HG02970 (cell line): ENCODE measurements around the gene S100PBP.

Source experiments
- ATAC-seq: cut with Tn5 transposase; IDR thresholded peaks from one replicate; pipeline ENCODE4 v1.9.1; 2021; ENCODE audit warnings: mild to moderate bottlenecking, moderate library complexity, moderate number of reproducible peaks; ENCODE audit not compliant: unreplicated experiment, low FRiP score

The S100PBP gene

GRCh38 chr1:32817159-32817814 lies at the start of gene S100PBP, which contains the start of gene YARS1:
TSS of gene S100PBP (plus strand) at chr1:32817653. CDS start at chr1:32826100, 8,447 bp downstream.
TSS of gene YARS1 (minus strand) at chr1:32817358. CDS start at chr1:32817244, 114 bp downstream.
- peak; percentile 87 for ATAC-seq

DNA sequence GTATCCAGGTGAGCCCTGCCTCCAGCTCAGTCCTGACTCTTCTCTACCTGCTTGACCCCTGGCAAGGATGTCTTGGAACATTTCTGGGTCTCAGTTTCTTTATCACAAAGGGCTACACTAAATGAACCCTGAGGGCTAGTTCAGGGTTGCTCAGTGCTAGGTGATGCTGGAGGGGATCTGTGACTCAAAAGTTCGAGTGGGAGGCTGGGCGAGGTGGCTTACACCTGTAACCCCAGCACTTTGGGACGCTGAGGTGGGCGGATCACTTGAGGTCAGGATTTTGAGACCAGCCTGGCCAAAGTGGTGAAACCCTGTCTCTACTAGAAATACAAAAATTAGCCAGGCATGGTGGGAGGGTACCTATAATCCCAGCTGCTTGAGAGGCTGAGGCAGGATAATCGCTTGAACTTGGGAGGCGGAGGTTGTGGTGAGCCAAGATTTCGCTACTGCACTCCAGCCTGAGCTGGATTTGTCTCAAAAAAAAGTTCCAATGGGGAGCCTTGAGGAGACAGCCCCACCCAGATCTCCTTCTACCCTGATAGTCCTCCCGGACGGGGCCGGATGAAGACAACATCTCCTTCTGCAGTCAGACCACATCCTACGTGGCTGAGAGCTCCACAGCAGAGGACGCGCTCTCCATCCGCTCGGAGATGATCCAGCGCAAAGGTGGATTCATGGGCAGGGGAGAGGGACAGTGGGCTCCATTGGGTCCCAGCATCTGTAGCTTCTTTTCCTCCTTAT lies 49.2 kb upstream of the S100PBP start:
- ATAC-seq = no peak

DNA sequence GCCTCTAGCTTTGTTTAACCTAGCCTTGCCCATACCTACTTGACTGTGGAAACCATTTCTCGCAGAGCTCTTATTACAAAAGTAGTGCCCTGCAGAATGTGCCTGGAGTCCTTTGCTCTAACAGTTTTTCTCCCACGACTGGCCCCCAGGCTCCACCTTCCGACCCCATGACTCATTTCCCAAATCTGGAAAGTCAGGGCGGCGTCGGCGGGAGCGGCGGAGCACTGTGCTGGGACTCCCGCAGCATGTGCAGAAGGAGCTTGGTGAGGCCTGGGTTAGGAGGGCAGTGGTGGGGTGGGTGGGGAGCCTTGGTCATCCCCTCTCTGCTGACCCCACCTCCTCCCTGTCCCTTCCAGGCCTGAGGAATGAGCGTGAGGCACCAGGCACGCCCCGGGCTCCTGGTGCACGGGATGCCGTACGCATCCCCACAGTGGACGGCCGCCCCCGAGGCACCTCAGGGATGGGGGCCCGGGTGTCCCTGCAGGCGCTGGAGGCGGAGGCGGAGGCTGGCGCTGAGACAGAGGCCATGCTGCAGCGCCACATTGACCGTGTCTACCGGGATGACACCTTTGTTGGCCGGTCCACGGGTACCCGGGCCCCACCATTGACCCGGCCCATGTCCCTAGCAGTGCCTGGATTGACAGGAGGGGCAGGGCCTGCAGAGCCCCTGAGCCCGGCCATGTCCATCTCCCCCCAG lies 47.8 kb upstream of the S100PBP start:
- no peak for ATAC-seq

GRCh38 chr1:32770221-32770731 lies 47.2 kb upstream of the S100PBP start:
- ATAC-seq = no peak

GRCh38 chr1:32770741-32771548 lies 46.5 kb upstream of the S100PBP start:
- no peak for ATAC-seq

DNA sequence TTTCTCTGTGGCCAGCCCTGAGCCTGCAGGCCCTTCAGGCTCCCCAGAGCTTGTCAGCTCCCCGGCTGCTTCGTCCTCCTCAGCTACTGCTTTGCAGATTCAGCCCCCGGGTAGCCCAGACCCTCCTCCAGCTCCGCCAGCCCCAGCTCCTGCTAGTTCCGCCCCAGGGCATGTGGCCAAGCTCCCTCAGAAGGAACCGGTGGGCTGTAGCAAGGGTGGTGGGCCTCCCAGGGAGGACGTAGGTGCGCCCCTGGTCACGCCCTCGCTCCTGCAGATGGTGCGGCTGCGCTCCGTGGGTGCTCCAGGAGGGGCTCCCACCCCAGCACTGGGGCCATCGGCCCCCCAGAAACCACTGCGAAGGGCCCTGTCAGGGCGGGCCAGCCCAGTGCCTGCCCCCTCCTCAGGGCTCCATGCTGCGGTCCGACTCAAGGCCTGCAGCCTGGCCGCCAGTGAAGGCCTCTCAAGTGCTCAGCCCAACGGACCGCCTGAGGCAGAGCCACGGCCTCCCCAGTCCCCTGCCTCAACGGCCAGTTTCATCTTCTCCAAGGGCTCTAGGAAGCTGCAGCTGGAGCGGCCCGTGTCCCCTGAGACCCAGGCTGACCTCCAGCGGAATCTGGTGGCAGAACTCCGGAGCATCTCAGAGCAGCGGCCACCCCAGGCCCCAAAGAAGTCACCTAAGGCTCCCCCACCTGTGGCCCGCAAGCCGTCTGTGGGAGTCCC lies 45.7 kb upstream of the S100PBP start:
- no peak for ATAC-seq

DNA sequence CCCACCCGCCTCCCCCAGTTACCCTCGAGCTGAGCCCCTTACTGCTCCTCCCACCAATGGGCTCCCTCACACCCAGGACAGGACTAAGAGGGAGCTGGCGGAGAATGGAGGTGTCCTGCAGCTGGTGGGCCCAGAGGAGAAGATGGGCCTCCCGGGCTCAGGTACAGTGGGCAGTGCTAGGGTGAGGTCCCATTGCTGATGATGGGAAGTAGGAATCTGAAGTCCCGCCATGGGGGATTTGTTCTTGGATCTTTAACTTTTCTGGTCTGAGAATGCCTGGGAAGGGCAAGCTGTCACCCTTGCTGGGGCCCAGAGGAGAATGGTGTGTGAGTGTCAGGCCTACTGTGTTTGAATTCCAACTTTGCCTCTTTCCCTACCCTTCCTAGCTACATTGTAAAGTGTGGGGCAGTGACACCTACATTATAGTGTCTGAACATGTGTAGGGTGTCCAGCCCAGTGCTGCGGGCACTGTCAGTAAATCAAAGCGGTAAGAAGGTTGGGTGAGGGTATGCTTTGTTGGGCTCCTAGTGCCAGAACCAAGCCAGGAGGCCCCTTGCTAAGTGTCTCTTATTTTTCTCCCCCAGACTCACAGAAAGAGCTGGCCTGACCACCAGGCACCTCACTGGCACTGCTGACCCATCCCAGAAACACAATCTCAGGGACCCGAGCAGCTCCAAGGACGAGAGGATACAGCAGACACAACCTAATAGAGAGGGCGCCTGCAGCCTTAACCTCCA lies 45.0 kb upstream of the S100PBP start:
- no peak for ATAC-seq

DNA sequence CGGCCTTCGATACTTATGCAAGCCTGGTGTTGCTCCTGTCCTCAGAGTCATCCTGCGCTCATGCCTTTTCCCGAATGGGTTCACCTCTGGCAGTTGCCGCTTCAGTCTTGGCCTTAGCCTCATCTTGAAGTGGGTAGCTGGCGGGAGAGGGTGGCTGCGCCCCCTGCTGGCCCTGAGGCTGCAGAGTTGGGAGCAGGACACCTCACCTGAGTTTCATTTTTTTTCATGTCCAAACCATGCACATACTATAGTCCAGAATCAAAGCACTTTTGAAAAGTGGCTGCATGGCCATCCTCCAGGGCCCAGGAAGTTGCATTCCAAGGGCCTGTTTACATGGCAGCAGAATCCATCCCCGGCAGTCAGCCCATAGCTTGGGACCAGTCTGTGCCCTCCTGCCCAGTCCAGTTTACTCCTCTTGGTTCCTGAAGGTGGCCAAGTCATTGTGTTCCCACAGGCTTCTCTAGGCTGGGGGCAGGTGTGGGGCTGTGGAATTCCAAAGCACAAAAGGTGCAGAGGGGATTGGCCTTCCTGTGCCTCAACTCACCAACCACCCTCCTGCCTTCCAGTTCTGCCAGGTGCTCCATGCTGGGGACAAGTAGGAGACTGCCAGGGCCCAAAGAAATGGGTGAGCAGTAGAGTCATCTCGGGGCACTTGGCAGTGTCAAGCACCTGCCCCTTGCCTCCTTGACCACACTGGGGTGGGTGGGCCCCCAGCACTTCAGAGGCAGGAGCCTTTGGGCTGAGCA lies 44.3 kb upstream of the S100PBP start:
- ATAC-seq = no peak

- no peak for ATAC-seq
Observed at GRCh38 chr1:32773764-32774463, 43.5 kb upstream of the S100PBP start.

DNA sequence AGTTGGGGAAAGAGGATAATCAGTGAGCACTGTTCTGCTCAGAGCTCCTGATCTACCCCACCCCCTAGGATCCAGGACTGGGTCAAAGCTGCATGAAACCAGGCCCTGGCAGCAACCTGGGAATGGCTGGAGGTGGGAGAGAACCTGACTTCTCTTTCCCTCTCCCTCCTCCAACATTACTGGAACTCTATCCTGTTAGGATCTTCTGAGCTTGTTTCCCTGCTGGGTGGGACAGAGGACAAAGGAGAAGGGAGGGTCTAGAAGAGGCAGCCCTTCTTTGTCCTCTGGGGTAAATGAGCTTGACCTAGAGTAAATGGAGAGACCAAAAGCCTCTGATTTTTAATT lies 43.0 kb upstream of the S100PBP start:
- ATAC-seq = no peak

DNA sequence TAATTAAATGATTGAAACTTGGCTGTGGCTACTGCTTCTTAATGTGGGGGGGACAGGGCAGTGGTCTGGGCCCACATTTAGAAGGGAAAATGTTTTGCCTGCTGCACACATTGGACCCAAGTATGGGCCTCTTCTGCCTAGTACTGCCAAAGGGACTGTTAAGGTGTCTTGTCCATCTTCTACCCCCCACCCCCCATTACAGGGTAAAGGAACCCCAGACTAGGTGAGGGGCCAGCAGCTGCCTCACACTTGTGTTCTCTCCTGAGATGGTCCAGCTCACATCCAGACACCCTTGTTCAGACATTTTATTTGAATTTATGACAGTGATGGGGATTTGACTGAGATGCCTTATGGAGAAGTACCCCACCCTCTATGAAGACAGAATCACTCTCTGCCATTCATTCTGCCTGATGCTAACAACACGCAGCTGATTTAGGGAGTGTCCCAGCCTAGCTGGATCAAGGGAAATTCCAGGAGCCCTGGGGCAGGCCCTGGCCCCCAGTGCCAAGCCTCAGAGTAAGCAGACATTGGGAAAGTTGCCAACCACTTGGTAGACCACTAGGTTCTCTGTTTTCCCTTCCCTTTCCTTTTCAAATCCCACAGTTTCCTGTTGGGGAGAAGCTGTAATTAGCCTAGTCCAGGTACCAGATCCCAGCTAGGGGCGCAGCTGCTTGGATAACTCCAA lies 42.4 kb upstream of the S100PBP start:
- no peak for ATAC-seq

GRCh38 chr1:32775640-32776337 lies 41.7 kb upstream of the S100PBP start:
- no peak for ATAC-seq

GRCh38 chr1:32779242-32779641 lies 38.2 kb upstream of the S100PBP start:
- ATAC-seq = no peak

- ATAC-seq = no peak
Observed at GRCh38 chr1:32780005-32780404, 37.4 kb upstream of the S100PBP start.

GRCh38 chr1:32780628-32781234 lies 36.7 kb upstream of the S100PBP start:
- ATAC-seq = no peak

- ATAC-seq = no peak
Observed at GRCh38 chr1:32782086-32782485, 35.4 kb upstream of the S100PBP start.
